ENCODE results near the gene BIRC3.

The BIRC3 gene

GRCh38 chr11:102378818-102379217 lies 61.5 kb downstream of the BIRC3 start:
- no peak for DNase-seq

DNA sequence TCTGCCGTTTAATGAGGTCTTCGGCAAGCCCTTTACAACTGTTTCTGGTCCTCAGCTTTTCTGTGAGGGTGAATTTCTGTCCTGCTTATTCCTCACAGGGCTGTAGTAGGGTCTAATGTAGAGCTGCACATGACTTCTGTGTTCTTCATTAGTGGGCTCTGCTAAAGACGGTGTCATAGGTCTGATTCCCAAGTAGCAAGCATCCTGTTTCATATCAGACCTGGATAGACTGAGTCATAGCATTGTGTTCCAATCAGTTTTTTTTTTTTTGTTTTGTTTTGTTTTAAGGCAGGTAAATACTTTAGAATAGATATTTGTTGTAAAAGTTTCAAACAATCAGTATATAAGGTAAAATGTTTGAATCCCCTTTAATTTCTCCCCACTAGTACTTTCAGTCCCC lies 65.1 kb downstream of the BIRC3 start:
- DNase-seq: no peak

GRCh38 chr11:102383839-102384238 lies 66.6 kb downstream of the BIRC3 start:
- DNase-seq: no peak

- DNase-seq: no peak
Observed at GRCh38 chr11:102384419-102385079, 67.3 kb downstream of the BIRC3 start.

DNA sequence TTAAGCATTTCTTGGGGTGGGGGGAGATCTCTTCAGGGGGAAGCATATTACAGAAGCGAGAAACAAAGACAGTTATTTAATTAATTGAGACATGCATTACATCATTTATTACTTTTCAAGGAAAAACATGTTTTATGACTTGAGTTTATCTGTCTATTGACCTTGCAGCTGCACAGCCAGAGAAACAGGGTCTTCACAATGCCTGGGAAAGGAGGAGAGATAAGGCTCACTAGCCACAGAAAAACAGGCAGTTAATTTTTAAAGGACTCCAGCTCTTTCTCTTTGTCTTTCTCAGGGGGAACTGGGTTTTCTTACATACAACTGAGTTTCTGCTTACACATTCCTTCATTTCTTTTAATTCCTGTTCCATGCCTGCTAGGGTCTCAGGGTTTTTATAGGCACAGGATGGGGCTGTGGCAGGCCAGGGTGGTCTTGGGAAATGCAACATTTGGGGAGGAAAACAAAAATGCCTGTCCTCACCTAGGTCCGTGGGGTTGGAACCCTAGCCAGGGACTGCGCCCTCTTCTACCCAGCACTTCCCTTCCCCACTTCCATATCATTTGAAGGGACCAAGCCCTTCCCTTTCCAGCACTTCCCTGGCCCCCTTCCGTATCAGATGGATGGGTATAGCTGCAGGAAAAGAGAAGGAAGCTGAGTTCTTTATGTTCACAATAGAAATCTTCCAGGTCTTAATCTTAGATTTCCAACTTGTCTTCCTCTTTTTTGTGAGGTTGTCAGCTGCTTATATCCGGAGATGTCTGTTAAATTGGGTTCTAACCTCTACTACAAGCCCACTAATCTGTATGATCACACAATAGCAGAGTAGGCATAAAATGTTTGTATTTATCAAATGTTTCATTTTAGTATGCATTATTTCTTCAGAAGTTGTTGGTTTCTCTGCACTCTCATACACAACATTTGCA lies 68.1 kb downstream of the BIRC3 start:
- no peak for DNase-seq

DNA sequence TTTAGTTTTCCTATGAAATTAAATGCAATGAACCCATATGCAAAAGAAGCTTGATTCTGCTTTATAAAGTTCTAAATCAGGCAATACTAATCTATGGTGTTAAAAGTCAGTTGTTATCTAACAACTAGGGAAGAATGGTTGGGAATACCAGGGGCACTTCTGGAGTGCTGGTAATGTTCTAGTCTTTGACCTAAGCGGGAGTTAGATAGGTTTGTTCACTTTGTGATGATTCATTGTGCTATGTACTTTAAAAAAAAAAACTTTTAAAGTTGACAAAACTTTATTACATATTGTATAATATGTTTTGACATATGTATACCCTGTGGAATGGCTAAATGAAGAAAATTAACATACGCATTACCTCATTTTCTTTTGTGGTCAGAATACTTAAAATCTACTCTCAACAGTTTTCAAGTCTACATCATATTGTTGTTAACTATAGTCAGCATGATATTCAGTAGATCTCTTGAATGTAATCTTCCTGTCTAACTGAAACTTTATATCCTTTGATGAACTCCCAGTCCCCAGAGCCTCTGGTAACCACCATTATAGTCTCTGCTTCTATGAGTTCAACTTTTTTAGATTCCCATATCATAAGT lies 69.0 kb downstream of the BIRC3 start:
- DNase-seq: no peak

- no peak for DNase-seq
Observed at GRCh38 chr11:102387043-102387781, 69.9 kb downstream of the BIRC3 start.
